Femur (tissue), 1 donor: ENCODE measurements around the gene CMTM6.
A peak's percentile ranks its signal among the peaks of the same experiment; 100 is the strongest.
"Not testable (repeated sequence)": the region's sequence is repeated elsewhere in the genome, so short reads cannot be mapped to it uniquely, and the experiment has no call there.

Experiments used
- DNase-seq: peaks from one replicate; pipeline ENCODE4 v3.0.0-alpha.2; 2017

CMTM6 gene

DNA sequence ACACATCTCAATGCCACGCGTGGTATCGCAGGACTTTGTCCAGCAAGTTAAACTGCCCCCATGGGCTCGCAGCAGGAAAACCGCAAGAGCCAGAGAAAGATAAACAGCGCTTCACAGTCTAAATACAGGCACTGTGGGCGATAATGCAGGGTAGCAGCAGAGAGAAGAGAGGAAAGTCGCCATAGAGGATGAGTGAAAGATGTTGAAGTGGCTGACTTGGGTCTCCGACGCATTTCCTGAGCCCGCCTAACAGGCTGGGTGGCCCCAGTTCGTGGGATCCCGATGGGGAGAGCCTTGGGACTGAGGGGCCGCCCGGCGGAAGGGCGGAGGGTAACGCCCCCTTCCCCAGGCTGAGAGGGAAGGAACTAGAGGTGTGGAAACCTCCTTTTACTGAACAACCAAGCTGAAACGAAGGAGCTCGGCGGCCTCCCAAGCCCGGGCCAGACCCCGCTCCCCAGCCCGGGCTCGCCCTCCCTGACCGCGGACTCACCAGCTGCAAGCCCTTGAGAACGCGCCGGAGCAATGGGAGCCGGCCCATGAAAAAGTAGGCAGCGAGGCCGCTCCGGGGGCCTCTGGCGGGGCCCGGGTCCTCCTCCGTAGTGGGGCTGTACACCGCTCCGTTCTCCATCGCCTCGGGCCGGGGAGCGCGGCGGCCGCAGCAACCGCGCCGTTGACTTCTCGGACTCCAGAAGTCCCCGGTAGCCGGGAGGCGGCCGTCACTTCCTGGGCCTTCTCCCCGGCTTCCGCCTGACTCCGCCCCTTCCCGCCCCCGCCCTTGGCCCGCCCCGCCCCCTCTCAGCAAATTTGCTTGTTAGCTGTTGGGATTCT lies at the start of gene CMTM6:
CMTM6 (minus strand) TSS at position 735 of the 828 bp plus-strand sequence; CDS start at position 628, 107 bp downstream.
- peak; percentile 94 for DNase-seq

DNA sequence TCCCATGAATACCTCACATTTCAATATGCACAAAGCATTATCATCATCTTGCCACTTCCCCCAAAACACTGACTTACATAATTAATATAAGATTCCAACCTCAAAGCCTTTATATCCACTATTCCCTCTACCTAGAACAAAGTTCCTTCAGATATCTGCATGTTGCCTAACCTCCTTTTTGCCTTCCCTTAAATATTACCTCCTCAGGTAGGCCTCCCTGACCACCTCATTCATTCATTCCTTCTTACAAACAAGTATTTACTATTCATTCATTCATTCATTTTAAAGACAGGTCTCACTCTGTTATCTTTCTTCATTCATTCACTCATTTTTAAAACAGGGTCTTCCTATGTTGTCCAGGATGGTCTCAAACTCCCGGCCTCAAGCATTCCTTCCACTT lies 49.4 kb upstream of the CMTM6 start:
- no peak for DNase-seq

GRCh38 chr3:32551496-32551895 lies 48.8 kb upstream of the CMTM6 start:
- DNase-seq: no peak

DNA sequence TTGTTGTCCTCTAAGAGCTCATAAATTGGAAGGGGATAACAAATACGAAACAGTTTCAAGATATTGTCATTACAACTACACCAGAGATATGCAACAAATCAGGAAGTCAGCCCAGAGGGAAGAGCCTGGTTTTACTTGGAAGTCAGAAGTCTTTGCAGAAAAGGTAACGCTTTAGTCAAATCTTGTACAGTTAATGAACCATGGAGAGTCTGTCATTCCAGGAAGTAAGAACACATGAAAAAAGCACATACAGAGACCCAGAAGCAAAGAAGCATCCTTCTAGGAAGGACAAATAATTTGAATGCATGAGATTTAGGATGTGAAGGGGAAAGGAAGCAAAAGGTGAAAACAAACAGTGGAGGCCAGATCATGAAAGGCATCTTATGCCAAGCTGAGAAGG lies 48.4 kb upstream of the CMTM6 start:
- no peak for DNase-seq

- DNase-seq: no peak
Observed at GRCh38 chr3:32545305-32545704, 42.7 kb upstream of the CMTM6 start.

DNA sequence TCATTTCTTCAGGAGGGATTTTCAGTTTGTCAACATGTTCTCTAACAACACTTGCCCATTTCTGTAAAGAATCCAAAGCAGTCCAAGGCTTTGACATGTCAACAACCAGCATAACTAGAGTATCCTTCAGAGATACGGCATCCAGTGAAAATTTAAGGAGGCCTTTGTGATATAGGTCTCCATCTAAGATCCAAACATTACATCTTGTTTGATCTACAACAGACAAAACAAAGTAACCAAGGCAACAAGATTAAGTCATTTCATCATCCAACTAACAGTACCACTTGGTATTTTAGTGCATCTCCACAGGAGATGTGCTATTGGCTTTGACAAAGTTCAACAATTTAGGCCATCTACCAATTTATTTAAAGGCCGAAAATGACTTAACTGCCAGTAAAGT lies 42.2 kb upstream of the CMTM6 start:
- DNase-seq: no peak

- DNase-seq: no peak
Observed at GRCh38 chr3:32542807-32543206, 40.2 kb upstream of the CMTM6 start.

DNA sequence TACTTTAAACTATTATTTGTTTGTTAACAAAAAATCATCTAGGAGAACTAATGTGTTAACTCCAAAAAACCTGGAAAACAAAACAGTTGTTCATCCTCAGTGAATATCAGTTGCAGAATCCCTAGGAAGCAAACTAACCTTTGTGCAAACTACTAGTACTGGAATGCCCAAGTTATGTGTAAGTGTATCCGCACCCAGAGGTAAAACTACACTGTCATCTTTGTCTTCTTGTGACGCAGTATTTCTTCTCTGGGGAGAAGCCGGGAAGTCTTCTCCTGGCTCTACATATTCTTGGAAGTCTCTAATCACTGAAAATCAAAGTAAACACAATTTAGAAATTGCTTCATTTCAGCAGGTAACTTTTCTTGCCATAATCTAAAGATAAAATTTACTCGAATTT lies 38.2 kb upstream of the CMTM6 start:
- no peak for DNase-seq

DNA sequence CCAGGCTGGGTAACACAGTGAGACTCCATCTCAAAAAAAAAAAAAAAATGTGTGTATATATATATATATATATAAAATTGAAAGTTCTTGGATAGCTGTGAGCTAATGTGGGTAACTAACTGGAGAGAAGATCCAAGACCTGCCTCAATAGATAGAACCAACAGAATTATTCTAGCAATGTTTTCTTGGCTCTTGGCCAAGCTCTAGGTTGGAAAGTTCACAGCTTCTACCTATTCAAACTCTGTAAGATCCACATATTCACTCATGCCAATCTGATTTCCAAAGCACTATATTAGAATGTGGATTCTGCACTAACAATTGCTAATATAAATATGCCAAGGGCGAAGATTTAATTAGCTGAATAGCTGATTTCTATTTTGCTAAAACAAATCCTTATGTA lies 29.8 kb upstream of the CMTM6 start:
- no peak for DNase-seq

GRCh38 chr3:32531010-32531647 lies 28.5 kb upstream of the CMTM6 start:
- no peak for DNase-seq

- DNase-seq: no peak
Observed at GRCh38 chr3:32525720-32526119, 23.1 kb upstream of the CMTM6 start.

DNA sequence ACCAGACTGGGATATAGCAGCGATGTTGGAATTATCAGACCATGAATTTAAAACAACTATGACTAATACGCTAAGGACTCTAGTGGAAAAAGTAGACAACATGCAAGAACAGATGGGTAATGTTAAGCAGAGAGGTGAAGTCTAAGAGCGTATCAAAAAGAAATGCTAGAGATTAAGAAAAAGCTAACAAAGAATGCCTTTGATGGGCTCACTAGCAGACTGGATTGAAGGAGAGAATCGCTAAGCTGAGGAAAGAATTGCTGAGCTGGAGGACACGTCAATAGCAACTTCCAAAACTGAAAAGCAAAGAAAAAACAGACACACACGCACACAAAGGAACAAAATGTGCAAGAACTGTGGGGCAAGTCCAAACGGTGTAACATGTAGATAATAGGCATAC lies 20.0 kb upstream of the CMTM6 start:
- no peak for DNase-seq

GRCh38 chr3:32518921-32519320 lies 16.3 kb upstream of the CMTM6 start:
- DNase-seq: not testable (repeated sequence)

GRCh38 chr3:32516751-32517150 lies 14.1 kb upstream of the CMTM6 start:
- not testable (repeated sequence) for DNase-seq

DNA sequence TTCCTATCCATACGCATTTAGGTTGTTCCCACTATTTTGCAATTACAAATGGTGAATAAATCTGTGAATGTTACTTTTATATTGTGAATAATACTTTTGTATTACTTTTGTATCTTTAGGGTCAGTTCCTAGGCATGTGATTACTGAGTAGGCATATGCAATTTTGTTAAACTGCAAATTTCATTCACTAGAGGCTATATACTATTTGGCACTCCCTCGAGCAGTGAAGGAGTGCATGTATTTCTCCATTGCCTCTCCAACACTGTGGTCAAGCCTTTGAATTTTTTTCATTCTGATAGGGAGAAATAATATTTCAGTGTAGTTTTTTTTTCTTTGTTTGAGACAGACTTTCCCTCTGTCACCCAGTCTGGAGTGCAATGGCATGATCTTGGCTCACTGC lies 8.4 kb upstream of the CMTM6 start:
- DNase-seq: no peak

GRCh38 chr3:32510075-32510724 lies 7.5 kb upstream of the CMTM6 start:
- peak; percentile 84 for DNase-seq

GRCh38 chr3:32508711-32509110 lies 6.1 kb upstream of the CMTM6 start:
- peak; percentile 27 for DNase-seq

- DNase-seq: no peak
Observed at GRCh38 chr3:32506466-32506865, 3.8 kb upstream of the CMTM6 start.

- DNase-seq: no peak
Observed at GRCh38 chr3:32502946-32503286, 264 bp upstream of the CMTM6 start.

GRCh38 chr3:32501783-32502117 lies 902 bp downstream of the CMTM6 start:
- DNase-seq: no peak

GRCh38 chr3:32500880-32501782 lies 1.5 kb downstream of the CMTM6 start:
- DNase-seq: no peak

DNA sequence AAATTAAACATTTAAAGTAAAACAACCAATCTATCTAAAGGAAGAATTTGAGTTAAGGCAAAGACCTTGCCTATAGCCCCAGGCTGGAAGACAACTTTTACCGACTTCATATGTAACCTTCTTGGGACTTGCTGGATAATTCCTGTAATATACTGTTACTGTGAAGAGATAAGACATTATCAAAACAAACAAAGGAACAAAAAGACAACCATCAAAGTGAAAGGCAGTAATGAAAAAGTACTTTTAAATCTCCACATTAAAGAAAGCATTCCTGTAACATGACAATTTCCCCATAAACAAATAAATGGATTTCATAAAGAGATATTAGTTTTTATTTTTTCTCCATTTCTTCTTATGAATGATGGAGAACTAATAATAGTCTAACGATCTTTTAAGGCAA lies 2.4 kb downstream of the CMTM6 start:
- DNase-seq: no peak

DNA sequence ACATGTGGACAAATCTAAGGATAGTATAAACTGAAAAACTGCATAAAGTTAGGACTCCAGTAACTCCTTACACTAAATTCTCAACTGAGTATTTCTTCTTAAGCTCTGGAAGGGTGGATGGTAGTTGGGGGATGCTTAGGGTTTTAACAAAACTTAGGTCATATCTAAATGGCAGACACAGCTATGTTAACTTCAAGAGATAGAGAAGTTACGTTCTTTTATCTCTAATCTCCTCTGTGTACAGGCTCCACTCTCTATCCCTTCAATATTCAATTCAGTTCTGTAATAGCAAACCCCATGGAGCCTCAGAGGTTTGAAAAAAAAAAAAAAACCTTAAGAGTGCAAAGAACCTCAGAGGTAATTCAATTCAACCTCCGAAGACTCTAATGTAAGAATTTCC lies 3.1 kb downstream of the CMTM6 start:
- no peak for DNase-seq
